ENCODE results near the gene EFL1. TPM values are rescaled to one million over a fixed set of nuclear protein-coding genes. Genes with fewer than 3 reads are reported as not detected.
"Not testable (repeated sequence)": the region's sequence is repeated elsewhere in the genome, so short reads cannot be mapped to it uniquely, and the experiment has no call there.

Gene EFL1
- total RNA-seq, 1 experiment from 2014 or later: 27.5 TPM

- TF ChIP-seq RORB (CRISPR knock-in tag; IDR thresholded peaks at IDR 0.05) (peak; percentile 87; the same call in 1 of the 2 replicates), TEAD4 (CRISPR knock-in tag; IDR thresholded peaks at IDR 0.05) (no peak)
- CTCF ChIA-PET: interaction anchor here (1.4 to 1.6 kb wide), 2 partner anchors 42 to 155 kb away, joined by 6 to 10 read pairs; no protein-coding TSS in a partner anchor
- Mint-ChIP-seq H3K4me1 (peaks cover 42% of the 10 kb centered on the region), H3K36me3 (peaks cover 4% of the 10 kb centered on the region; the same call in 1 of the 2 replicates), H3K27me3 (ENCODE audit: low read depth) (no peaks in the 10 kb centered on the region), H3K9me3 (no peaks in the 10 kb centered on the region), H3K27ac (no peak overlapping the region), H3K4me3 (peak overlapping the region; percentile 88)
- DNase-seq (ENCODE audit: low spot score): no peak
- POLR2A ChIA-PET: no interaction called here
- no peak; the same call in 1 of the 2 replicates for ATAC-seq
Observed at GRCh38 chr15:82263350-82263749, 816 bp upstream of the EFL1 start.

DNA sequence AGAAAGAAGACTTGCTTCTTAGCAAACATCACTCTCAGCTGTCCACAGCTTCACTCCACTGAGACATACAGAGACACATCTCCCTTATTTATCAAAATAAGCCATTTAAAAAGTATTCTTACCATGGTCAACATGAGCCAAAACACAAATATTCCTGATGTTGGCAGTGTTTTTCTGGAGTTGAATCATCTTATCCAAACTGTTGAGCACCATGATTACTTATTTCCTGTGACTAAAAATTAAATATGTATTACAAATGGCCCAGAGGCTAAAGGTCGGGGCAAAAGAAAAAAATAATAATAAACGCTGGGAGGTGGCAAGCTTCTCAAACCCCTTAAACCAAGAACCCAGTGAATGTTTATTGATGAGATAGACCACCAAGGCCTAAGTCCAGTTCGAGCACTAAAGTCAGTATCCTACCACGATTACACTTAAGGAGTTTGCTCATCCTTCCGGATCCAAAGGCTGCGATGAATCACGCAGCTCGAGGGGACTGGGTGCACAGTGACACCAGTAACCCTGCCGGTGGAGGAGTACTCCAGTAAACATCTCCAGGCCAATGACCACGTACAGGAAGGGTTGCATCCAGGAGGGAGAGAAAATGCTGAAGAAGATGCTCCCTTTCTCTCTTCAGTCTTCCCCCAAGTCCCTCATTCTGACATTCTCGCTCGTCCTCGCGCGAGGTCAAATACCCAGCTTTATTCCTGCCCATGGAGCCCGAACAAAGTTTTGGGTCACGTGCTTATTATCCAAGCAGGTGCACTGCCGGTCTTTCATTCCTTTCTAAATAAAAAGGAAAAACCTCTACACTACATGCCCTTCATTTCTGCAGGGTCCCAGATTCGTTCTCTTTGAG is 740 bp downstream of the EFL1 start:
- H3K4me1 Mint-ChIP-seq: peaks cover 30% of the 10 kb centered on the region
- POLR2A ChIA-PET; H3K9me3 Mint-ChIP-seq; H3K36me3 Mint-ChIP-seq; H3K27me3 Mint-ChIP-seq (ENCODE audit: low read depth): not testable (repeated sequence)
- peak overlapping the region; percentile 55; the same call in 1 of the 2 replicates for H3K27ac Mint-ChIP-seq
- H3K4me3 Mint-ChIP-seq: peak overlapping the region; percentile 88
- CTCF ChIA-PET: interaction anchor here (0.8 to 1.6 kb wide), 5 partner anchors 19 to 198 kb away, joined by 3 to 10 read pairs (median 6); no protein-coding TSS in a partner anchor
- ATAC-seq (peak; percentile 45), DNase-seq (ENCODE audit: low spot score) (peak; percentile 29)
- TF ChIP-seq USF1 (CRISPR knock-in tag; IDR thresholded peaks at IDR 0.05): peak; percentile 58
- TF ChIP-seq, protein P1, sequence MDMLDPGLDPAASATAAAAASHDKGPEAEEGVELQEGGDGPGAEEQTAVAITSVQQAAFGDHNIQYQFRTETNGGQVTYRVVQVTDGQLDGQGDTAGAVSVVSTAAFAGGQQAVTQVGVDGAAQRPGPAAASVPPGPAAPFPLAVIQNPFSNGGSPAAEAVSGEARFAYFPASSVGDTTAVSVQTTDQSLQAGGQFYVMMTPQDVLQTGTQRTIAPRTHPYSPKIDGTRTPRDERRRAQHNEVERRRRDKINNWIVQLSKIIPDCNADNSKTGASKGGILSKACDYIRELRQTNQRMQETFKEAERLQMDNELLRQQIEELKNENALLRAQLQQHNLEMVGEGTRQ (CRISPR knock-in tag; IDR thresholded peaks at IDR 0.05): peak; percentile 76

DNA sequence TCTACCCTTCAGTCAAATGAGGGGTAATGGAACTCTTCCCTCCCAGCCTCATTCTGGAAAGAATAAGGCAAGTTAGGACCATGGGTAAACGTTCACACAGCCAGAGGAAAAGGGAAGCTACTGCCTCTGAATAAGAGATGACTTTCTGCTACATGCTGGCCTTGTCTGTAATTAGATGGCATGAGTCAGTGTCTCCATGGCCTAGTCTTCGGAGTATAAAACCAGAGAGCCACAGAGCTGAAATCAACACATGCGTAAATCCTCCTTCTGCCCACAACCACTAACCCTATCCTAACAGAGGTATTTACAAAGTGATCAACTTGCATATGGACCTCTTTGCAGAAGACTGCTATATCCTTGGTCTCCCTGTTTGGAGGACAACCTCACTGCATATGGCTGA is 14.3 kb downstream of the EFL1 start:
- H3K4me3 Mint-ChIP-seq; DNase-seq (ENCODE audit: low spot score); CTCF ChIA-PET; H3K4me1 Mint-ChIP-seq; H3K9me3 Mint-ChIP-seq; POLR2A ChIA-PET; H3K27ac Mint-ChIP-seq; ATAC-seq; H3K36me3 Mint-ChIP-seq; H3K27me3 Mint-ChIP-seq (ENCODE audit: low read depth): not testable (repeated sequence)

GRCh38 chr15:82245956-82246355 is 16.6 kb downstream of the EFL1 start:
- H3K27me3 Mint-ChIP-seq (ENCODE audit: low read depth); H3K36me3 Mint-ChIP-seq; H3K4me3 Mint-ChIP-seq; H3K9me3 Mint-ChIP-seq; DNase-seq (ENCODE audit: low spot score); CTCF ChIA-PET; H3K4me1 Mint-ChIP-seq; POLR2A ChIA-PET; H3K27ac Mint-ChIP-seq; ATAC-seq: not testable (repeated sequence)

DNA sequence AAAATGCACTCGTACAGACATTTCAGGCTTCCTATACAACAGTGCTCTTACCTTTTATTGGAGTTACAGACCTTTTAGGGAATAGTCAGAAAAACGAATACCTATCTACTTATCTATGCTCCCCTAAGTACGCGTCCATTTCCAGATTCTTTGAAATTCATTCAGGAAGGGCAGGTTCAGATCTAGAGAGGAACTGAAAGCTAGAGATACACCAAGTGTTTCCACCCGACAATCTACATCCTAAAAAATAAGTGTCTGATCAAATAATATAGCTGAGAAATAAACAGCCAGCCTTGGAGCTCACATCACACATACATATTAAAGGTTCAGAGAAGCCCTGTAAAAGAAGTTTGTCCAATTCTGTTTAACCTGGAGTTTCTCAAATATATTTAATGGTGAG is 18.9 kb downstream of the EFL1 start:
- H3K9me3 Mint-ChIP-seq; DNase-seq (ENCODE audit: low spot score); H3K4me1 Mint-ChIP-seq; H3K27ac Mint-ChIP-seq; ATAC-seq; CTCF ChIA-PET; H3K27me3 Mint-ChIP-seq (ENCODE audit: low read depth); H3K4me3 Mint-ChIP-seq: not testable (repeated sequence)
- peaks cover 20% of the 10 kb centered on the region for H3K36me3 Mint-ChIP-seq
- POLR2A ChIA-PET: interaction anchor here (0.8 kb wide), 1 partner anchor 12 kb away, joined by 3 read pairs; no protein-coding TSS in a partner anchor

DNA sequence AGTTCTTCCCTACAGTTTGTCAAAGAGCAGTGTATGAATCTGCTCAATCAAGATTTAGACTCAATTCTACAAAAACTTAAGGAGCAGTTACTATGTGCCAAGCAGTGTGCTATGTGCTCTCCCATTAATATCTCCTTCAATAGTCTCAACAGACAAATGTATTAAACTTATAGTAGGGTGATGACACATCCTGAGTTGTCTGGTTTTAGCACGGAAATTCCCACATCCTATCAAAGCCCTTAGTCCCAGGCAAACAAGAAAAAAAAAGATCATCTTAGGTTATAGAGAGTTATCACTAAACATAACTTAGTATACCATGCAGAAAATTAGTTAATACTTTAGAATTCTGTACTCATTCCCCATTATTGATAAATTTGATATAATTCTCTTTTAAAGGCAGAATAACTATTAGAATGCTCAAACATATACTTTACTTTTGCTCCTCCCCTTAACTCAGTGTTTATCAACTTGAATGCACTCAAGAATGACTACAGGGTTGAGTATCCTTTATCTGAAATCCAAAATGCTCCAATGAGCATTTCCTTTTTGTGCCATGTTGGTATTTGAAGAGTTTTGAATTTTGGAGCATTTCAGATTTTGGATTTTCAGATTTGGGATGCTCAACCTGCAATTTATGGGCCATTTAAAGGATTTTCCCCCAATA is 20.6 kb downstream of the EFL1 start:
- H3K4me3 Mint-ChIP-seq; DNase-seq (ENCODE audit: low spot score); H3K27ac Mint-ChIP-seq; H3K27me3 Mint-ChIP-seq (ENCODE audit: low read depth); POLR2A ChIA-PET; H3K4me1 Mint-ChIP-seq; CTCF ChIA-PET; ATAC-seq; H3K9me3 Mint-ChIP-seq: not testable (repeated sequence)
- H3K36me3 Mint-ChIP-seq: peaks cover 26% of the 10 kb centered on the region

DNA sequence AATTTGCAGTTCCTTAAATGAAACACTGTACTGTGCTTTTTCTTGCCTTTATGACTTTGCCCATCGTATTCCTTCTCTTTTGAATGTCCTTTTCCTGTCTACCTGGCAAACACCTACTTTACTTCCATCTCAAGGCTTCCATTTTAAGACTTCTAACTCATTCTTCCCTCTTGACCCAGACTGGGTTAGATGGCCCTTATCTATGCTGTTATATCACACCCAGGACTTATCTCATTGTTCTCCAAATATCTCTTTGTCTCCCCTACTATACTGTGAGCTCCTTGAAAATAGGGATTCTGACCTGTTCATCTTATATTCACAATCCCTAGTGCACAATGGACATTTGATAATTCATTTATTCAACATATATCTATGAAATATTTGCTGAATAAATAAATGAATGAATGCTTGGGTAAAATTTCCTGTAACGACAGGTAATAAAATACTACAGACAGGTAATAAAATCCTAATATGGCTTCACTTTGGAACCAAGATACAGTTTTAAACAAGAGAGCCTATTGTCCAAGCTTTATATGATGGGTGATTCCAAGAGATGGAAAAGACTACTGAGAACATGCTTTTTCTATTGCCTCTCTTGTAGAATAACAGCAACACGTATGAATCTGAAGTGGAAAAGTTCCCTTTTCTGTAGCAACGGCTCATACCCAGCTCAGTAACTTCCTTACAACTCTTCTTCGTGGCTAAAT is 22.7 kb downstream of the EFL1 start:
- ChIA-PET POLR2A (no interaction called here), CTCF (no interaction called here)
- ATAC-seq: no peak
- Mint-ChIP-seq H3K4me1 (no peaks in the 10 kb centered on the region), H3K36me3 (peaks cover 27% of the 10 kb centered on the region), H3K9me3 (no peaks in the 10 kb centered on the region), H3K27ac (no peak overlapping the region), H3K4me3 (no peak overlapping the region), H3K27me3 (ENCODE audit: low read depth) (no peaks in the 10 kb centered on the region)
- no peak for DNase-seq (ENCODE audit: low spot score)
- TF ChIP-seq TEAD4 (CRISPR knock-in tag; IDR thresholded peaks at IDR 0.05) (no peak), ZNF671 (CRISPR knock-in tag; IDR thresholded peaks at IDR 0.05) (no peak), HMGXB4 (CRISPR knock-in tag; IDR thresholded peaks at IDR 0.05) (no peak), ZNF219 (CRISPR knock-in tag; IDR thresholded peaks at IDR 0.05; ENCODE audit: borderline replicate concordance) (no peak), TCF7 (CRISPR knock-in tag; IDR thresholded peaks at IDR 0.05; ENCODE audit: low read depth) (no peak), RORB (CRISPR knock-in tag; IDR thresholded peaks at IDR 0.05) (no peak), CBFB (CRISPR knock-in tag; IDR thresholded peaks at IDR 0.05; ENCODE audit: low read depth) (no peak), GTF2I (CRISPR knock-in tag; conservative IDR thresholded peaks at IDR 0.05) (no peak), ZNF317 (CRISPR knock-in tag; IDR thresholded peaks at IDR 0.05; ENCODE audit: borderline replicate concordance, low read depth) (no peak)
- TF ChIP-seq, protein P1 (CRISPR knock-in tag; IDR thresholded peaks at IDR 0.05): no peak

All from WTC11 (cell line).